ENCODE data around the gene AOC2.
A peak's percentile ranks its signal among the peaks of the same experiment; 100 is the strongest.

AOC2 gene, protein sequence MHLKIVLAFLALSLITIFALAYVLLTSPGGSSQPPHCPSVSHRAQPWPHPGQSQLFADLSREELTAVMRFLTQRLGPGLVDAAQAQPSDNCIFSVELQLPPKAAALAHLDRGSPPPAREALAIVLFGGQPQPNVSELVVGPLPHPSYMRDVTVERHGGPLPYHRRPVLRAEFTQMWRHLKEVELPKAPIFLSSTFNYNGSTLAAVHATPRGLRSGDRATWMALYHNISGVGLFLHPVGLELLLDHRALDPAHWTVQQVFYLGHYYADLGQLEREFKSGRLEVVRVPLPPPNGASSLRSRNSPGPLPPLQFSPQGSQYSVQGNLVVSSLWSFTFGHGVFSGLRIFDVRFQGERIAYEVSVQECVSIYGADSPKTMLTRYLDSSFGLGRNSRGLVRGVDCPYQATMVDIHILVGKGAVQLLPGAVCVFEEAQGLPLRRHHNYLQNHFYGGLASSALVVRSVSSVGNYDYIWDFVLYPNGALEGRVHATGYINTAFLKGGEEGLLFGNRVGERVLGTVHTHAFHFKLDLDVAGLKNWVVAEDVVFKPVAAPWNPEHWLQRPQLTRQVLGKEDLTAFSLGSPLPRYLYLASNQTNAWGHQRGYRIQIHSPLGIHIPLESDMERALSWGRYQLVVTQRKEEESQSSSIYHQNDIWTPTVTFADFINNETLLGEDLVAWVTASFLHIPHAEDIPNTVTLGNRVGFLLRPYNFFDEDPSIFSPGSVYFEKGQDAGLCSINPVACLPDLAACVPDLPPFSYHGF

DNA sequence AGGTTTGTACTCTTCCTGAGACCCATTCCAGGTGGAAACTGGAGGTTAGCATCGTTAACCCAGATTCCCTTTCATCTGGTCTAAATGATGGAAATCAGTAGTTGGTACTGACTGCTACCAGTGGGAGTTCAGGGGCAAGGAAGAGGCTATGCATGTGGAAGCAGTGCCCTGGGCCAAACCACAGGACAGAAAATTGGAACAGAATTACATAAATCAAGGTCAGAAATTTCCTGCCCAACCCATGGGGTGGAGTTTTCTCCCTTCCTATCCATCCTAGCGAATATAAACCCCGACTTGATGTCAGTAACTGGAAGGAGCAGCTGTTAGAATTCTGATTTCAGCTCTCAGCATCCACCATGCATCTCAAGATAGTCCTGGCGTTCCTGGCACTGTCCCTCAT lies at the start of gene AOC2:
AOC2 (plus strand) TSS at position 310 of the 400 bp plus-strand sequence; CDS start at position 357, 47 bp downstream.
- DNase-seq, result no peak

DNA sequence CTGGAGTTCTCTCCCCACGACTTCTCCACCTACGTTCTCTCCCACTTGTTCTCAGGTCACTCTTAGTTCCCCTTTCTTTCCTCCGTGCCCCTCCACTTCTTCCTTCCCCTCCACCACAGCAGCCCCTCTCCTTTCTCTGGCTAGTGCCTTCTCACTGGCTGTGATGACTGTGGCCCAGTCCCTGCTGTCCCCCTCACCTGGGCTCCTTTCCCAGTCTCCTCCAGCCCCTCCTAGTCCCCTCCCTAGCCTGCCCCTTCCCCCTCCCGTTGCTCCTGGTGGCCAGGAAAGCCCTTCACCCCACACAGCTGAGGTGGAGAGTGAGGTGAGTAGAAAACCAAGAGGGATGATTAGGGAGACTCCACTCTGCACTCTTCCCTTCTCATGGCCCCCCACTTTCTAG lies 49.3 kb upstream of the AOC2 start:
- DNase-seq, result no peak

DNA sequence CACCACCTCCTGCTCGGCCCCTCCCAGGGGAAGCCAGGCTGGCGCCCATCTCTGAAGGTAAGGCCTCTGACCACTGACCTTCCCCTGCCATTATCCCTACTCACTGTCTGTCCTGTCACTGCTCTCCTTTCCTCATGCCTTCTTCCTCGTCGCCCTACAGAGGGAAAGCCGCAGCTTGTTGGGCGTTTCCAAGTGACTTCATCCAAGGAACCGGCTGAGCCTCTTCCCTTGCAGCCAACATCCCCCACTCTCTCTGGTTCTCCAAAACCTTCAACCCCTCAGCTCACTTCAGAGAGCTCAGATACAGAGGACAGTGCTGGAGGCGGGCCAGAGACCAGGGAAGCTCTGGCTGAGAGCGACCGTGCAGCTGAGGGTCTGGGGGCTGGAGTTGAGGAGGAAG lies 48.9 kb upstream of the AOC2 start:
- no peak for DNase-seq

DNA sequence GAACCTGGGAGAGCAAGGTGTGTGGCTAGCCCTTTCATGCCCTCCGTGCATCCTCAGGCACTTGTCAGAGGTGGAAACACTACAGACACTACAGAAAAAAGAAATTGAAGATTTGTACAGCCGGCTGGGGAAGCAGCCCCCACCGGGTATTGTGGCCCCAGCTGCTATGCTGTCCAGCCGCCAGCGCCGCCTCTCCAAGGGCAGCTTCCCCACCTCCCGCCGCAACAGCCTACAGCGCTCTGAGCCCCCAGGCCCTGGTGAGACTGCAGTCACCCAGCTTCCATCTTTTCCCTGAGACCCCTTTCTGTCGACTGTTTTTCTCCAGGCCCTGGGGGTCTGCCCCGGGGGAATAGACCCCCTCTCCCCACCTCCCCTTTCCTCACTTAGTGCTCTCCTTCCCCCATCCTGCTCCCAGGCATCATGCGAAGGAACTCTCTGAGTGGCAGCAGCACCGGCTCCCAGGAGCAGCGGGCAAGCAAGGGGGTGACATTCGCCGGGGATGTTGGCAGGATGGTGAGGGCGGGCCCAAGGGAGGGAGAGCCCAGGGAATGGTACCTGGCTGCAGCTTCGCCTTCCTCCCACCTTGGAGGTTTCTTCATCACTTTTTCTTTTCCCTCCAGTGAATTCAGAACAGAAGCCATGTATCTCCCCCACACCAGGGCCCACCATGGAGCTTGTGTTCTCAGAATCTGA lies 48.2 kb upstream of the AOC2 start:
- DNase-seq, result no peak

DNA sequence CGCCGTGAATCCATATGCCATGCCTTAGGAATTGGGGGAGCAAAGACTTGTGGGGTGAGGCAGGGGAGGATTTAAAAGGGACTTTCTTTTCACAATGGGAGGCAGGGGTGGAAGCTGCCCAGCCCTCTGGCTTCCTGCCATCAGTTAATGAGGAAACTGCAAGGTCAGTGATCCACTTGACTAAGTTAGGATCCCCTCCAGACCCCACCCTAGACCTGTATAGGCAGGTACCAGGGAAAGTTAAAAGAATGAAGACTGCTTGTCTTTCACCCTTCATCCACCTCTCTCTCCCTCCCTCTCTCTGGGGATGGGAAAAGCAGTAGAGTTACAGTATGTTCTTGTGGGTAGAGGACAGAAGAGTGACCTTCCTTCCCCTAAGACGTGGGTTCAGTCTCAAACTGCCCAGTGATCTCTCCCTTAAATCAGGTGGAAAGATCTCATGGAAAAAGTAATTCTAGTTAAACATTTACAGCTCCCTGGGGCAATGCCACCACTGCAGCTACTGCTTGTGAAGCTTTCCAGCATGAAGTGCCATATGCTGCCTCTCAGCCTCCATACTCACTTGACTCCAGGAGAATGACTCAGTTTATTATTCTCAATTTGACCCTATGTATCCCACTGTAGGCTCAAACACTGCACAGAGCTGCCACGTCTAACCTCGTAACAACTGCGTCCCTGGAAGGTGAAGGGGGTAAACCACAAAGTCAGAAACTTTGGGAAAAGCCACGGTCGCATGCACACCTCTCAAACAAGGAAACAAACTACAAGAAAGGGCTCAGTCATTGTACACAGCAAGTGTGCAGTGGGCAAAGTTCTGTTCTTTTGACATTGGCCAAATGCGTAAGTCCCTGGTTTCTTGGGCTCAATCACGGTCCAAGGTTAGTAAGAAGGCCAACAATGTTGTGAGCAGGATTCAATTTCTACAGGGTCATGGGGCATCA lies 47.0 kb upstream of the AOC2 start:
- no peak for DNase-seq

DNA sequence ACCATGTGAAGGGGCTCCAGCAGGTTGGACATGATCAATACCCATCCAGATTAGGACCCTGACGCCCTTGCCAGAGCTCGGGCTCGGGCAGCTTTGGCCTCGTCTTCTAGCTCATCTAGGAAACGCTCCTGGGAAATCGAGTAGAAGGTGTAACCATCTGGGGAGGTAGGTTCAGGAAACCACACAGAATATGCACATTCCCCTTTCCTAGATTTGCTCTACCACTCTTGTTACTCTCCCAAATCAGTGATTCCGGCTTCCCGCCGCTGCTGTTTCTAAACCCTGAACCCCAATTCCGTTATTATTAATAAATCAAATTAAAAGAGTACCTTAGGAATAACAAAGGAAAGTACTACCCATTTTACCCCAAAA lies 46.4 kb upstream of the AOC2 start:
- no peak for DNase-seq

DNA sequence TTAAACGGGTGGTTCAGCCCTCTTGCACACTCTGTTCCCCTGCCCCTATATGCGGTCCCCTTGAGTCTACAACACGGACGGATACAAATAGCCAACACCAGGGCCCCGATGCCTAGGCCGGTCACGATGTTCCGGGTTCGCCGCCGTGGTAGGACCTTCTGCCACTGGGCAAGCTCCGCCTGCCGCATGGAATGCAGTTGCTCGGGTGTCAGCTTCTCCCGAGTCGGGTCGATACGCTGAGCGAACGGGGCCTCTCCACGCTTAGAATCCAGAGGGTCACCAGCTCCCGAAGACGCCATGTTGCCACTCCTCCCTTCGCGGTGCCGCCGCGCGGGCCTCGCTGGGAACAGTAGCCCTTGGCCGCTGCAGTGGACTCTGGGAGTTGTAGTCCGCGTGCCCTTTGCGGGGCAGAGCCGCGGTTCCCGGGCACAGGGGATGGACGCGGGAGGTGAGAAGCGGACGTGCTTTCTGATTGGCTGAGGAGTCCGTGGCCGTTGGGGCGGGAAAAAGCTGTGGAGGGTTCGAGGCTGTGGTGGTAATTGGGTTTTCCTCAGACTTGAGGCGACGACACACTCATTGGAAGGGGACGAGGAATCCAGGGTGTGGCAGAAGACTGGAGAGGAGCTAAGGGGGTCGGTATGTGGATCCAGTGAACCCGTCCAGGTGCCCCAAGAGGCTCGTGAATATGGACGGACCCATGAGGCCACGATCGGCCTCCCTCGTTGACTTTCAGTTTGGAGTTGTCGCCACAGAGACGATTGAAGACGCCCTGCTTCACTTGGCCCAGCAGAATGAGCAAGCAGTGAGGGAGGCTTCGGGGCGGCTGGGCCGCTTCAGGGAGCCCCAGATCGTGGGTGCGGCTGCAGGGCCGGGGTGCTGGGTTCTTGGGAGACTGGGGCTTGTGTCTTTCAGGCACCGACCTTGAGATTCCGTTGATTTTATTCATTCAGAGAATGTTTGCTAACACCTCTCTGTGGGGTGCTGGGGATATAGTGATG lies 45.7 kb upstream of the AOC2 start, which contains the start of the genes CNTD1 and COA3:
CNTD1 (plus strand) TSS at position 479 of the 998 bp plus-strand sequence; CDS start at position 686, 207 bp downstream.
COA3 (minus strand) TSS at position 322 of the 998 bp plus-strand sequence; CDS start at position 299, 23 bp downstream.
- DNase-seq, result peak; percentile 46

DNA sequence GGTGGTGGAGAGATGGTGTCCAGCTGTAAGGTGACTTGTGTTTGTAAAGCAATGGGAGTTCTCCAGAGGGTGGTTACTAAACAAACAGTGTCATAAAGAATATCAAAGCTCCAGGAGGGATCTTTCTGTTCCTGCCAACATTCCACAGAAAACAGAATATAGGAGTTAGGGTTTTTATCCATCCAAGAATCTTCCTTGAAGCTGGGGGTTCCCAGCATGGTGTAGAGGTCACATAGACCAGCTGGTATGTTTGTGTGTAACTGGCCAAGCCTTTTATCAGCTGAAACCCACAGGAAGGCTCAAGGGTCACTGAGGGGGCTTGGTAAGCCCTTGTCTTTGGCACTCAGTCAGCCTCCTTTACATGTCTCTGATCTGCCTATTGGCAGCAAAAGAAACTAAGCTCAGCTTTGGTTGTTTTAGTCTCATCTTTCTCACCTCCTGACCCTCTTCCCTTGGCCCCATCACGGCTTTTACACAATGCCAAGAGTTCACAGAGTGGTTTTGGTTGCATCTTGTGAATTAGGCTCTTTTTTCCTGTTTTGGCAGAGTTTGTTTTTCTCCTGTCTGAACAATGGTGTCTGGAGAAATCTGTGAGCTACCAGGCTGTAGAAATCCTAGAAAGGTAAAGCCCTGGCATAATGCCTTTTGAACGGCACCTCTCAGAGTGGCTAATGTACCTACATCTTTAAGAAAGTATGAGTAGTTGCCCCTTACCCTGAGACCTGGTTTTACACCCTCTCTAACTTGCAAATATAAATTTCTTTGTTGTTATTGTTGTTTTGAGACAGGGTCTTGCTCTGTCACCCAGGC lies 41.1 kb upstream of the AOC2 start:
- no peak for DNase-seq

DNA sequence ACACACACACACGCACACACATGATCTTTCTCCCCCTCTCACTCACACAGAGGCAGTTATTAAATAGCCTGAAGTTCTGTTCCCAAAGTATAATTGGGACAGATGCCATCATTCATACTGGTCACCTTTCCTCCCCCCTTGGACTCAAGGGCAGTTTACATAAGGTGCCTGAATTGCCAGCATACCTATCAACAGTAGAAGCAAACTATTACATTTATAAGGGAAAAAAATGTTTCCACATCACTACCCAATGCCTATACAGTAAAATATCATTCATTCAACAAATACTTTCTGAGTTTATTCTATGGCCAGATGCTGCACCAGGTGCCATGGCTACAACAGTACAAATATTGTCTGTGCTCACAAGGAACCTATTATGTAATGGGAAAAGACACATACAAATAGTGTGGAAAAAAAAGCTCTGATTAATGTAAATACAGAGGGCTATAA lies 39.4 kb upstream of the AOC2 start:
- no peak for DNase-seq

DNA sequence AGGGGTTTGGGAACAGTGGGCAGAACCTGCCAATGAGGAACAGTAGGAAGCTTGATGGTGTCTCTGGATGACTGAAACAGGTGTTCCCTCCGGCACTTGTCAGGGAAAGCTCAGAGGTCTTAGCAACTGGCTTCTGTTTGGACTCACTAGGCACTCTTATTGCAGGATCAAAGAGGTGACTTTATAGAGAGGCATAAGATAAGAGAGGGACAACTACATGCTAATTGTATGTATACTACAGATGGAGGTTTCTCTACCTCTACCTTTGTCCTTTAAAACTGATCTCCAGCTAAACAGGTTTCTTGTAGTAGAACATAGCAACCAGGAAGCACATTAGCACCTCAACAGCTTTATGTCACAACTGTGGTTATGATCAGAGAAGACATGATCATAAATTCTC lies 38.1 kb upstream of the AOC2 start:
- no peak for DNase-seq

DNA sequence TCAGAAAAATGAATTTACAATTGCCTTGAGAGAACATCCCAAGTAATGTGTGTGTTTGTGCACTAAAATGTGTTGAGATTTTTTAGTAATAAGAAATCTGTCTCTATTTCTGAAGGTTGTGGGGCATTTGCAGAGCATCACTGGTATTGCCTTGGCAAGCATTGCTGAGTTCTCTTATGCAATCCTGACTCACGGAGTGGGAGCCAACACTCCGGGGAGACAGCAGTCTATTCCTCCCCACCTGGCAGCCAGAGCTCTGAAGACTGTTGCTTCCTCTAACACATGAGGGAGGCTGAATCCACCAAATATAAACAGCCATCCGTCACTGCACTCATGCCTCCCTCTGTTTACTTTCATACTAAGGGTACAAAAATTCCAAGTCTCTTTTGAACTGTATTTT lies 35.1 kb upstream of the AOC2 start:
- DNase-seq, result no peak

DNA sequence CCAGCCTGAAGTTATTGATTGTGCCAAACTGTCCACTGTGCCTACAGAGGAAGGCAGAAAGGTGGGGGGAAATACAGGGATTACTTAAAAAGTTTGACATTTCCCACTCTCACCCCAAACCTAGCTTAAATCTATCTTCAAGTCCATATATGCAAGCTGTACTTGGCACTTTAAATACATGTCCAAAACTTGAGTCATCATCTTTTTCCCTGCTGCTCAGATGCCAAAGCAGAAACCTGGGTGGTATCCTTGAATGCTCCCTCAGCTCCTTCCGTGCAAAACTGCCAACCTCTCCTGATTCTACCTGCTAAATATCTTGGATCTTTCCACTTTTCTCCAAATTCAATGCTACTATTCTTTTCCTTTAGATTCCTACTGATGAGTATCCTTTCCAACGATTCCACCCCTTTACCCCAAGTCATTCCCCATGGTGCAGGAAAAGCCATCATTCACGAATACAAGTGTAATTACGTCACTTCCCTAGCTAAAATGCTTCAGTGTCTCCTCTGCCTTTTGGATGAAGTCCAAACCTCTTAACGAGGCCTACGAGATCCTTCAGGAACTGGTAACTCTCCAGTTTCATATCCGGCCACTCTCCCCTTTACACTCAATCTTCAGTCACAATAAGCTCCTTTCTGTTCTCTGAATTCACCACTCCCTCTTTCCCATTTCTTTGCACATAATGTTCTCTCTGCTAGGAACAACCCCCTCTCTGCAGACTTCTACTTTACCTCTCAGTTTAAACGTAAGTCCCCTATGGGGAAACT lies 29.6 kb upstream of the AOC2 start:
- peak; percentile 46 for DNase-seq

DNA sequence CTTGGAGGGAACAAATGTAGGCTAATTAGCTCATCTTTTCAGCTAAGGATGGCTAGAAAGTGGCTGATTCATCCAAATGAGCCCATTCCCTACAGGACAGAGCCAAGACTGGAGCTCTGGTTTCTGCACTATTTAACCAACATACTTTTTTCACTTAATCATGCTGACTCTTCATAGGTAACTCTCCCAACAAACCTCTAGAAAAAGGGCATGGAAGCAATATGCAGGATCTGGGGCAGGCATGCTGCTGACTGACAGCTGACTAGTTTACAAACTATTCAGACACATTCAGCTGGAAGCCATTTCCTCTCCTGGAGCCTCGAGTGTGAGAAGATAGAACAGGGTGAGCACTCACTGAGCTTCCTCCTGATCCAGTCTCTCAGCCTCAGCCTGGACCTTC lies 26.5 kb upstream of the AOC2 start:
- no peak for DNase-seq

DNA sequence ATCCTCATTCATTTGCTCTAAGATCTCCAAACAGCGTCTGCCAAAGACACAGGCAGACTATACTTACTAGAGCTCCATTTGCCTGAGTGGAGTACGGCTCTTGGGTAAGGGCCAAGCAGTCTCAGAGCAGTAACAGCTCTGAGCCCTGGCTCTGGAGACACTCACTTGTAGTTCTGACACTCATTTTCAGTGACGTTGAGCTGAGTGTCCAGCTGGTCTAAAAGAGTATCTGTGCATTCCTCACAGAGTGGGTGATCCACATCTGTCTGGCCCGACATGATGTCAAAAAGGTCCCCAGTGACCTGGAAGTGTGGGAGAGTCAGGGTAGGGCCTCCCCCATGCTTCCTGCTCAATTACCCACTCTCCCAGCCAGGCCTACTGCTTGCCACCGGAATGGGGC lies 26.0 kb upstream of the AOC2 start:
- DNase-seq, result no peak

DNA sequence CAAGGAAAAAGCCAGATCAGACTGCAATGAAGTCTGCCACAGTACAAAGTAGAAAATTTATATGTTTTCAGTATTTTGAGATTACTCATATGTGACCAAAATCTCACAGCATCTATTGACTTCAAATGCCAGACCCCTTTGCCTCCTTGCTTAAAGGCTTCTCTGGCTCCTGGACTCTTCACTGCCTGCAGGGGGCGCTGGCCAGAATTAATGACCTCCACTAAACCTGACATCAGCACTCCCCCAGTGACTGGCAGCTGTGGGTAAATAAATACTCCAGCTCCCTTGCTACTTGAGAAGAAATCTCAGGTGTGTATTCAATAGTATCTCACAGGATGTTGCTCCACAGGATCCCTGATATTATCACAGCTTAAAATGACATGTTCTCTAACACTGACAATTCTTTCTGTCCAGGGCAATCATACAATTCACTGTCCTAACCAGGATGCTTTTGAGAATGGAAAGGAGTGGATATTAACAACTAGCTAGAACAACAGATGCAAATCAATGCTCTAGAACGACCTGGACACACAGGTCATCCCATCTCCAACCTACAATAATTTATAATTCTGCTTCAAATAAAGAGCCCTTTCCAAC lies 24.3 kb upstream of the AOC2 start:
- DNase-seq, result peak; percentile 24

DNA sequence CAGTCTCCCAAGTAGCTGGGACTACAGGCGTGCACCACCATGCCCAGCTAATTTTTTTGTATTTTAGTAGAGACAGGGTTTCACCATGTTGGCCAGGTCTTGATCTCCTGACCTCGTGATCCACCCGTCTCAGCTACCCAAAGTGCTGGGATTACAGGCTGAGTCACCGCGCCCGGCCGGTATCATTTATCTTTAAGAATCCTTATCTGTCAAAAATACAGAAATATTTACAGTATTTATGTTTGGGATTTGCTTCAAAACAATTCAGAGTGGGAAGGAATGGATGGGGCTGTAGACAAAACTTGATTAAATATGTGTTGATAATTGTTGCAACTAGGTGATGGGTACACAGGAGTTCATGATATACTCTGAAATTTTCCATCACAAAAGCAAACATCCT lies 23.2 kb upstream of the AOC2 start:
- no peak for DNase-seq

DNA sequence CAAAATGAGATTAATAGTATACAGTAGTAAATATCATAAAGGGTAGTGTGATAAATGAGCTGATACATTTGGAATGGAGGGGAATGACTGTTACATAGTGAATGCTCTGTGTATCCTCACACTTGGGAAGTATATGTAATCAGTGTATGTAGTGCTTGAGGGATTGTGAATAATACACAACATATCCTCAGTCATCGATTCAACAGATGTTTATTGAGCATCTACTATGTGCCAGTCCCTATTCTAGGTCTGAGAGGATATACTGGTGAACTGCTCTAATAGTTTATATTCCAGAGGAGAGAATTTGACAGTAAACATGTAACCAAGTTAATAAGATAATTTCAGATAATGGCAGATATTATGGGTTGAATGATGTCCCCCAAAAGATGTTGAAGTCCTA lies 16.9 kb upstream of the AOC2 start:
- DNase-seq, result no peak

DNA sequence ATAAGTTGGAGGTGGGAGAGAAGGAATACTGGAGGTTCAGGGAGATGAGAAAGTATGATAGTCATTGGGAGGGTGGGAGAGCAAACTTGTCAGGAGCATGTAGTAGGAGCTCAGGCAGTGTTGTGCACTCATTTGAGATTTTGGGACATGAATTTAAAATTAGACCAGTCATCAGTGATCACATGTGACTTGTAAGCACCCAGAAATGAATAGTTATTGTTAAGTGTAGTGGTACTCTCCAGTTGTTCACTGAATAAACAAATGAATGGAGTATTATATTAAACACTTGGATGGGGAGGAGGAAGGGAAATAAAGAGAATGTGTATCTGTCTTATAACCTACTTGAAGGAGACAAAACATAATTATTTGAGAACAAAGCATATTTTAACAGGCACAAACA lies 13.4 kb upstream of the AOC2 start:
- DNase-seq, result no peak
